Lung (tissue), 12 donors: ENCODE results near the gene MYO5B. TPM values are rescaled to one million over a fixed set of nuclear protein-coding genes. Genes with fewer than 3 reads are reported as not detected.

Experiments used
- ATAC-seq: fragments of 200-7000 bp; cut with Tn5 transposase; one replicate; pipeline ENCODE4 v1.9.1; 2020; ENCODE audit warnings: moderate number of reproducible peaks; ENCODE audit not compliant: insufficient read depth, low FRiP score
- DNase-seq, 3 donors: peaks; one replicate each; pipeline ENCODE4 v3.0.0-alpha.2; 2013 to 2017
- H3K27ac ChIP-seq, 2 donors: one replicate each; pipeline ENCODE4 v1.5.1; 2013; ENCODE audit warnings: mild to moderate bottlenecking in 2 of 2, moderate library complexity in 2 of 2, control low read depth in 1 of 2, inconsistent platforms in 1 of 2, low read depth in 1 of 2, low read length in 1 of 2
- H3K27me3 ChIP-seq, 3 donors: one replicate each; pipeline ENCODE4 v1.5.1; 2013; ENCODE audit warnings: low read length in 2 of 3; ENCODE audit not compliant: control insufficient read depth in 3 of 3, insufficient read depth in 3 of 3
- H3K36me3 ChIP-seq, 4 donors: one replicate each; pipeline ENCODE4 v1.5.1; 2013; ENCODE audit warnings: low read length in 4 of 4, mild to moderate bottlenecking in 1 of 4, moderate library complexity in 1 of 4; ENCODE audit not compliant: control insufficient read depth in 4 of 4, insufficient read depth in 4 of 4
- H3K4me1 ChIP-seq, 5 donors: one replicate each; pipeline ENCODE4 v1.5.1; 2013; ENCODE audit warnings: low read length in 5 of 5, mild to moderate bottlenecking in 2 of 5, moderate library complexity in 1 of 5; ENCODE audit not compliant: control insufficient read depth in 5 of 5, insufficient read depth in 5 of 5
- H3K4me3 ChIP-seq: one replicate; pipeline ENCODE4 v1.5.1; 2013; ENCODE audit warnings: mild to moderate bottlenecking, control low read depth, moderate library complexity
- H3K9ac ChIP-seq, 2 donors: one replicate each; pipeline ENCODE4 v1.5.1; 2013; ENCODE audit warnings: low read length in 2 of 2, control low read depth in 1 of 2; ENCODE audit not compliant: insufficient read depth in 1 of 2
- H3K9me3 ChIP-seq, 4 donors: one replicate each; pipeline ENCODE4 v1.5.1; 2013; ENCODE audit warnings: low read length in 3 of 4, mild to moderate bottlenecking in 1 of 4, moderate library complexity in 1 of 4; ENCODE audit not compliant: control insufficient read depth in 4 of 4, insufficient read depth in 3 of 4
- WGBS, 2 donors: extraction: QIAGEN DNeasy Blood & Tissue Kit; methylation state at CpG; one replicate each; pipeline ENCODE4 v1.1.7; 2013; 5-methylcytosine and 5-hydroxymethylcytosine counted together
- polyA plus RNA-seq, 2 donors: library from polyadenylated mRNA; stranded (reverse); fragments of 200-250 nt; gene quantifications; one replicate each; pipeline ENCODE4 v1.2.1, GENCODE V29; 2013
- total RNA-seq, 2 donors: library from RNA; depleted of rRNA in 1 of 2; stranded (reverse); fragments of >200 nt in 1 of 2; gene quantifications; one replicate each; pipeline ENCODE4 v1.2.1, GENCODE V29; 2014 to 2021
- TF ChIP-seq, protein P1 (sequence below): IDR thresholded peaks from 2 replicates; pipeline ENCODE4 v1.5.1; 2012; ENCODE audit warnings: mild to moderate bottlenecking; ENCODE audit errors: control extremely low read depth, extremely low read depth
- donor health status: control.
- donor health status: control.
- donor health status: Bipolar disorder and iron deficiency.
- donor health status: healthy.
- donor health status: DM: yes; HTN: yes; CAD: no.

Gene MYO5B
- total and polyA plus RNA-seq, 4 donors = 9.7 to 25.6 (median 19.7) TPM

DNA sequence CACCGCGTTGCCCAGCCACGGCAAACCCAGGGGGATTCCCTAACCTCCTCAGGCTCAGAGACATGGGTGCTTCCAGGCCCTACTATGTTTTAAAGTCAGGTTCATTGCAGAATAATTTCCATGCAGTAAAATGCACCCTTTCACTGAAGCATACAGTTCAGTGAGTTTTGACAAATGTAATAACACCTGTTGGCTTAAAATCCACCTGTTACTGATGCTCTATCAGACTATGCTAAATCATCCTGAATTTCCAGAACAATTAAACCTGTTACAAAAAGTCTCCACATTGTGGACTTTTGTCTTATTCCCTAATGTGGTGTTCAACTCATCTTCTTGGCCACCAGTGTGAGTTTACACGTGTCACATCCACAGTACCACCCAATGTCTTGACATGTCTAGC is 234.6 kb downstream of the MYO5B start:
- ATAC-seq (no peak), DNase-seq (no peak)
- Histone ChIP-seq H3K9ac (no peak overlapping the region), H3K4me3 (no peak overlapping the region), H3K27me3 (no peaks in the 10 kb centered on the region), H3K27ac (no peak overlapping the region), H3K9me3 (no peaks in the 10 kb centered on the region), H3K36me3 (no peaks in the 10 kb centered on the region), H3K4me1 (no peaks in the 10 kb centered on the region)
- WGBS, 2 donors = 86% methylated on average over 4 of the region's 4 CpGs
- TF ChIP-seq, protein P1, sequence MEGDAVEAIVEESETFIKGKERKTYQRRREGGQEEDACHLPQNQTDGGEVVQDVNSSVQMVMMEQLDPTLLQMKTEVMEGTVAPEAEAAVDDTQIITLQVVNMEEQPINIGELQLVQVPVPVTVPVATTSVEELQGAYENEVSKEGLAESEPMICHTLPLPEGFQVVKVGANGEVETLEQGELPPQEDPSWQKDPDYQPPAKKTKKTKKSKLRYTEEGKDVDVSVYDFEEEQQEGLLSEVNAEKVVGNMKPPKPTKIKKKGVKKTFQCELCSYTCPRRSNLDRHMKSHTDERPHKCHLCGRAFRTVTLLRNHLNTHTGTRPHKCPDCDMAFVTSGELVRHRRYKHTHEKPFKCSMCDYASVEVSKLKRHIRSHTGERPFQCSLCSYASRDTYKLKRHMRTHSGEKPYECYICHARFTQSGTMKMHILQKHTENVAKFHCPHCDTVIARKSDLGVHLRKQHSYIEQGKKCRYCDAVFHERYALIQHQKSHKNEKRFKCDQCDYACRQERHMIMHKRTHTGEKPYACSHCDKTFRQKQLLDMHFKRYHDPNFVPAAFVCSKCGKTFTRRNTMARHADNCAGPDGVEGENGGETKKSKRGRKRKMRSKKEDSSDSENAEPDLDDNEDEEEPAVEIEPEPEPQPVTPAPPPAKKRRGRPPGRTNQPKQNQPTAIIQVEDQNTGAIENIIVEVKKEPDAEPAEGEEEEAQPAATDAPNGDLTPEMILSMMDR = no peak

DNA sequence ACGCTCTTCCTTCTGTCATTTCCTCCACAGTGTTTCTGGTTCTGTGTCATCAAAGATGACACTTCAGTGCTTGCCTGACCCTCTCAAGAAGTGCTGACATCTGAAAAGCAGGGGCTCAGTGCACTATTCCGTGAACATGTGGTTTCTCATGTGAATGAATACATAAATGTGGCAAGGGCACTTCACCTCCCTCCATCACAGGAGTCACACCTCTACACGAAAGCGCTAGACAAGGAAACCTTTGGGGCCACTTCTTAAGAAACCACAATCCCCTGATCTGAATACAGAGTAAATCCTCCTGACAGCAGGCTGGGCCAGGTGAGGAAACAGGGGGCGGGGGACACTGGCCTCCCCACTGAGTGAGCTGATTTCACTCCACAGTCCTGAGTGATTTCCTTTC is 235.8 kb downstream of the MYO5B start:
- Histone ChIP-seq H3K9me3 (peaks cover 0 to 3% (median 0%) of the 10 kb centered on the region in 4 donors), H3K27me3 (no peaks in the 10 kb centered on the region), H3K27ac (no peak overlapping the region), H3K36me3 (no peaks in the 10 kb centered on the region), H3K4me3 (no peak overlapping the region), H3K4me1 (no peaks in the 10 kb centered on the region), H3K9ac (no peak overlapping the region)
- TF ChIP-seq, protein P1 = no peak
- DNase-seq (no peak), ATAC-seq (no peak)
- 63 to 64% methylated on average over 5 of the region's 5 CpGs for WGBS, 2 donors

DNA sequence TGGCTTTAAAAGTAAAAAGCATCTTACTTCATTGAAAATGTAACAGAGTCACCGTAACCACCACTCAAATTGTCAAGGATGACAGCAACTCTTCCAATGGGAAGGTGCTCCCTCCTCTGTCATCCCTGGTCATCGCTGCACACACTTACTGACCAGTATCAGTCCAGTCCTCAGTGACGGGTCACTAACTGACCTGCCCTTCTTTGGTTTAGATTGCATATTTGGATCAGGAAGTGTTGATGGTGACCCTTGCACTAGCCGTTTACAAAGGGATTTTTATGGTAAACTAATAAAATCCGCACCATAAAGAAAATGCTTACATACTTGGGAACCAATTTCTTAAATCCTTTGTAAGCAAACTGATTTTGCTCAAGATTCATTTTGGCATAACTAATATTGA is 239.7 kb downstream of the MYO5B start:
- H3K27me3 ChIP-seq = no peaks in the 10 kb centered on the region
- H3K36me3 ChIP-seq = no peaks in the 10 kb centered on the region
- H3K9ac ChIP-seq = no peak overlapping the region
- ATAC-seq (no peak), DNase-seq (no peak)
- no peaks in the 10 kb centered on the region for H3K4me1 ChIP-seq
- H3K4me3 ChIP-seq = no peak overlapping the region
- TF ChIP-seq, protein P1 = no peak
- WGBS, 2 donors = 81 to 85% methylated on average over 5 of the region's 5 CpGs
- peaks cover 0 to 3% (median 0%) of the 10 kb centered on the region in 4 donors for H3K9me3 ChIP-seq
- H3K27ac ChIP-seq = no peak overlapping the region

DNA sequence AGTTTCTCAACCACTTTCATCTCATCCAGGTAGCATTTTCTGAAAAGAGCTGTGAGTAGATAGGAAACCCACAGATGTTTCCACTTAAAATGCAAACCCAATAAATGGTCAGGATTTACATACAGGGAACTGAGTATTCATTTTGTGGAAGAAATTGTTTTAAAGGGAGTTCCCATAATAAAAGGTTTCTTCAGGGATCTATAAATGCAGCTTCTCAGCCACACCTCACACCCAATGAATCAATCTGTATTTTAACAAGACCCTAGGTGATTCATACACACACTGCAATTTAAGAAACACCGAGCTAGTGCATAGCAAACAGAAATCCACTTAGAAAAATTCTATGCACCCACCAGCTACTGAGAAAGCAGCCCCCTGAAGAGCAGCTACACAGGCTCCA is 241.6 kb downstream of the MYO5B start:
- 77 to 84% methylated on average over 1 of the region's 1 CpG for WGBS, 2 donors
- Histone ChIP-seq H3K4me3 (no peak overlapping the region), H3K27ac (no peak overlapping the region), H3K36me3 (no peaks in the 10 kb centered on the region), H3K27me3 (no peaks in the 10 kb centered on the region), H3K4me1 (no peaks in the 10 kb centered on the region), H3K9me3 (peaks cover 0 to 3% (median 0%) of the 10 kb centered on the region in 4 donors), H3K9ac (no peak overlapping the region)
- DNase-seq (no peak), ATAC-seq (no peak)
- TF ChIP-seq, protein P1 = no peak
